ENCODE measurements around the gene TMEM37. TPM values are rescaled to one million over a fixed set of nuclear protein-coding genes. Genes with fewer than 3 reads are reported as not detected.

The TMEM37 gene
- total and polyA plus RNA-seq, 7 experiments from 2014 or later = 0.37 to 4.2 (median 0.51) TPM; not detected in 2

GRCh38 chr2:119436993-119437772 lies 5.5 kb downstream of the TMEM37 start:
- H3K36me3 Mint-ChIP-seq = no peaks in the 10 kb centered on the region
- no peaks in the 10 kb centered on the region for H3K4me1 ChIP-seq (ENCODE audit: control insufficient read depth in 2 of 2, insufficient read depth in 2 of 2, low read length in 2 of 2)
- peaks cover 0 to 10% (median 5%) of the 10 kb centered on the region in 7 donors for H3K4me1 Mint-ChIP-seq
- CTCF ChIA-PET = no interaction called here
- H3K27me3 ChIP-seq (ENCODE audit: control insufficient read depth in 2 of 2, insufficient read depth in 2 of 2, low read length in 2 of 2) = no peaks in the 10 kb centered on the region
- ATAC-seq (no peak), DNase-seq (no peak)
- no peaks in the 10 kb centered on the region for H3K9me3 ChIP-seq (ENCODE audit: control insufficient read depth in 2 of 3, low read length in 3 of 3)
- no peaks in the 10 kb centered on the region for H3K36me3 ChIP-seq (ENCODE audit: control insufficient read depth in 2 of 3, insufficient read depth in 3 of 3, low read length in 3 of 3)
- no peak overlapping the region for H3K27ac Mint-ChIP-seq
- peaks cover 20 to 37% (median 24%) of the 10 kb centered on the region in 5 donors for H3K27me3 Mint-ChIP-seq
- intact Hi-C loops (cut with micrococcal nuclease) = no loop called here
- H3K27ac ChIP-seq (ENCODE audit: low read depth, low read length) = no peak overlapping the region
- H3K4me3 Mint-ChIP-seq = no peak overlapping the region
- no peak overlapping the region for H3K4me3 ChIP-seq (ENCODE audit: low read length)
- POLR2A ChIA-PET = interaction anchor here (0.6 kb wide), 1 partner anchor 74 kb away, joined by 9 read pairs; no protein-coding TSS in a partner anchor
- H3K9me3 Mint-ChIP-seq = no peaks in the 10 kb centered on the region

GRCh38 chr2:119438128-119438656 lies 6.5 kb downstream of the TMEM37 start:
- ATAC-seq (no peak), DNase-seq (no peak)
- no peaks in the 10 kb centered on the region for H3K36me3 Mint-ChIP-seq
- CTCF ChIA-PET = no interaction called here
- intact Hi-C loops (cut with micrococcal nuclease) = no loop called here
- H3K4me3 ChIP-seq (ENCODE audit: low read length) = no peak overlapping the region
- H3K27me3 ChIP-seq (ENCODE audit: control insufficient read depth in 2 of 2, insufficient read depth in 2 of 2, low read length in 2 of 2) = no peaks in the 10 kb centered on the region
- no peaks in the 10 kb centered on the region for H3K36me3 ChIP-seq (ENCODE audit: control insufficient read depth in 2 of 3, insufficient read depth in 3 of 3, low read length in 3 of 3)
- peaks cover 0 to 3% (median 0%) of the 10 kb centered on the region in 7 donors for H3K4me1 Mint-ChIP-seq
- no peaks in the 10 kb centered on the region for H3K9me3 Mint-ChIP-seq
- peaks cover 10 to 27% (median 14%) of the 10 kb centered on the region in 5 donors for H3K27me3 Mint-ChIP-seq
- no peak overlapping the region for H3K27ac Mint-ChIP-seq
- H3K27ac ChIP-seq (ENCODE audit: low read depth, low read length) = no peak overlapping the region
- POLR2A ChIA-PET = no interaction called here
- H3K4me3 Mint-ChIP-seq = no peak overlapping the region
- no peaks in the 10 kb centered on the region for H3K9me3 ChIP-seq (ENCODE audit: control insufficient read depth in 2 of 3, low read length in 3 of 3)
- H3K4me1 ChIP-seq (ENCODE audit: control insufficient read depth in 2 of 2, insufficient read depth in 2 of 2, low read length in 2 of 2) = no peaks in the 10 kb centered on the region

- ChIA-PET CTCF (interaction anchor here (0.6 kb wide), 1 partner anchor 1387 kb away, joined by 3 read pairs; no protein-coding TSS in a partner anchor), POLR2A (no interaction called here)
- Mint-ChIP-seq H3K9me3 (no peaks in the 10 kb centered on the region), H3K27ac (no peak overlapping the region), H3K4me3 (no peak overlapping the region), H3K36me3 (no peaks in the 10 kb centered on the region), H3K27me3 (peaks cover 5 to 22% (median 10%) of the 10 kb centered on the region in 5 donors), H3K4me1 (peaks cover 0 to 3% (median 0%) of the 10 kb centered on the region in 7 donors)
- H3K4me1 ChIP-seq (ENCODE audit: control insufficient read depth in 2 of 2, insufficient read depth in 2 of 2, low read length in 2 of 2) = no peaks in the 10 kb centered on the region
- no peak overlapping the region for H3K4me3 ChIP-seq (ENCODE audit: low read length)
- ATAC-seq (no peak), DNase-seq (no peak)
- intact Hi-C loops (cut with micrococcal nuclease) = no loop called here
- no peaks in the 10 kb centered on the region for H3K36me3 ChIP-seq (ENCODE audit: control insufficient read depth in 2 of 3, insufficient read depth in 3 of 3, low read length in 3 of 3)
- no peaks in the 10 kb centered on the region for H3K27me3 ChIP-seq (ENCODE audit: control insufficient read depth in 2 of 2, insufficient read depth in 2 of 2, low read length in 2 of 2)
- H3K9me3 ChIP-seq (ENCODE audit: control insufficient read depth in 2 of 3, low read length in 3 of 3) = no peaks in the 10 kb centered on the region
- H3K27ac ChIP-seq (ENCODE audit: low read depth, low read length) = no peak overlapping the region
These were observed 7.2 kb downstream of the TMEM37 start for GRCh38 chr2:119438726-119439284.

GRCh38 chr2:119439574-119440500 lies 8.2 kb downstream of the TMEM37 start:
- no peak for ATAC-seq
- H3K9me3 ChIP-seq (ENCODE audit: control insufficient read depth in 2 of 3, low read length in 3 of 3) = no peaks in the 10 kb centered on the region
- intact Hi-C loops (cut with micrococcal nuclease) = no loop called here
- H3K4me3 ChIP-seq (ENCODE audit: low read length) = no peak overlapping the region
- ChIA-PET POLR2A (no interaction called here), CTCF (interaction anchor here (0.6 kb wide), 2 partner anchors 1388 to 1733 kb away, joined by 3 read pairs; no protein-coding TSS in a partner anchor)
- DNase-seq = no peak
- H3K27me3 ChIP-seq (ENCODE audit: control insufficient read depth in 2 of 2, insufficient read depth in 2 of 2, low read length in 2 of 2) = no peaks in the 10 kb centered on the region
- Mint-ChIP-seq H3K9me3 (no peaks in the 10 kb centered on the region), H3K27me3 (peaks cover 0 to 18% (median 4%) of the 10 kb centered on the region in 5 donors), H3K4me3 (no peak overlapping the region), H3K36me3 (no peaks in the 10 kb centered on the region), H3K4me1 (peaks cover 0 to 2% (median 0%) of the 10 kb centered on the region in 7 donors), H3K27ac (no peak overlapping the region)
- no peaks in the 10 kb centered on the region for H3K4me1 ChIP-seq (ENCODE audit: control insufficient read depth in 2 of 2, insufficient read depth in 2 of 2, low read length in 2 of 2)
- H3K27ac ChIP-seq (ENCODE audit: low read depth, low read length) = no peak overlapping the region
- H3K36me3 ChIP-seq (ENCODE audit: control insufficient read depth in 2 of 3, insufficient read depth in 3 of 3, low read length in 3 of 3) = no peaks in the 10 kb centered on the region

- DNase-seq (no peak), ATAC-seq (no peak)
- no peaks in the 10 kb centered on the region for H3K36me3 ChIP-seq (ENCODE audit: control insufficient read depth in 2 of 3, insufficient read depth in 3 of 3, low read length in 3 of 3)
- Mint-ChIP-seq H3K4me3 (no peak overlapping the region), H3K9me3 (no peaks in the 10 kb centered on the region), H3K4me1 (peaks cover 0 to 2% (median 0%) of the 10 kb centered on the region in 7 donors), H3K27ac (no peak overlapping the region), H3K36me3 (no peaks in the 10 kb centered on the region), H3K27me3 (peaks cover 0 to 18% (median 4%) of the 10 kb centered on the region in 5 donors)
- no peaks in the 10 kb centered on the region for H3K27me3 ChIP-seq (ENCODE audit: control insufficient read depth in 2 of 2, insufficient read depth in 2 of 2, low read length in 2 of 2)
- H3K9me3 ChIP-seq (ENCODE audit: control insufficient read depth in 2 of 3, low read length in 3 of 3) = no peaks in the 10 kb centered on the region
- H3K4me1 ChIP-seq (ENCODE audit: control insufficient read depth in 2 of 2, insufficient read depth in 2 of 2, low read length in 2 of 2) = no peaks in the 10 kb centered on the region
- no peak overlapping the region for H3K27ac ChIP-seq (ENCODE audit: low read depth, low read length)
- H3K4me3 ChIP-seq (ENCODE audit: low read length) = no peak overlapping the region
- intact Hi-C loops (cut with micrococcal nuclease) = no loop called here
- POLR2A ChIA-PET = no interaction called here
- CTCF ChIA-PET = interaction anchor here (0.6 kb wide), 1 partner anchor 1732 kb away, joined by 3 read pairs; no protein-coding TSS in a partner anchor
These were observed 8.8 kb downstream of the TMEM37 start for GRCh38 chr2:119440501-119440870.

- Mint-ChIP-seq H3K4me1 (peaks cover 0 to 3% (median 0%) of the 10 kb centered on the region in 7 donors), H3K4me3 (no peak overlapping the region), H3K27me3 (peaks cover 0 to 16% (median 3%) of the 10 kb centered on the region in 5 donors), H3K36me3 (no peaks in the 10 kb centered on the region), H3K27ac (no peak overlapping the region), H3K9me3 (no peaks in the 10 kb centered on the region)
- no peaks in the 10 kb centered on the region for H3K9me3 ChIP-seq (ENCODE audit: control insufficient read depth in 2 of 3, low read length in 3 of 3)
- ATAC-seq (no peak), DNase-seq (no peak)
- H3K36me3 ChIP-seq (ENCODE audit: control insufficient read depth in 2 of 3, insufficient read depth in 3 of 3, low read length in 3 of 3) = no peaks in the 10 kb centered on the region
- H3K4me3 ChIP-seq (ENCODE audit: low read length) = no peak overlapping the region
- H3K27me3 ChIP-seq (ENCODE audit: control insufficient read depth in 2 of 2, insufficient read depth in 2 of 2, low read length in 2 of 2) = no peaks in the 10 kb centered on the region
- intact Hi-C loops (cut with micrococcal nuclease) = no loop called here
- H3K27ac ChIP-seq (ENCODE audit: low read depth, low read length) = no peak overlapping the region
- ChIA-PET POLR2A (no interaction called here), CTCF (interaction anchor here (0.6 kb wide), 1 partner anchor 1732 kb away, joined by 3 read pairs; no protein-coding TSS in a partner anchor)
- H3K4me1 ChIP-seq (ENCODE audit: control insufficient read depth in 2 of 2, insufficient read depth in 2 of 2, low read length in 2 of 2) = no peaks in the 10 kb centered on the region
These were observed 9.2 kb downstream of the TMEM37 start for GRCh38 chr2:119440873-119441272.
